CD4-positive, alpha-beta T cell treated with Interferon gamma for 1 hour (primary cell): ENCODE data around the gene RUSC1.

ENCODE experiments used
- DNase-seq: peaks from one replicate; pipeline ENCODE4 v3.0.0-alpha.2; 2020

The RUSC1 gene

DNA sequence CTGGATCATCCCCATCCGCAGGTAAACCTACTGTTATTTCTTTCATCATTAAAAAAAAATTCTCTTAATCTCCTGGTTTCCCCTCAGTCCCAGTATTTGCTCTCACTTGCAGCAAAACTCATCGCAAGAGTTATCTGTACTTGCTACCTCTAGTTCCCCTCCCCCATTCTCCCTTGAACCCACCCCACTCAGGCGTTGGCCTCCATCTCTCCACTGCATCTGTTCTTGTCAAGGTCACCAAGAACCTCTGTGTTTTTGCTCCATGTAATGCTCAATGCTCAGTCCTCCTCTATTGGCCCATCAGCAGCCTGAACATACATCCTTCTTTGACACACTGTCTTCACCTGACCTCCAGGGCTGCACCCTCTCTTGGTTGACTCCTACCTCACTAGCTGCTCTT lies 24.0 kb upstream of the RUSC1 start:
- no peak for DNase-seq

DNA sequence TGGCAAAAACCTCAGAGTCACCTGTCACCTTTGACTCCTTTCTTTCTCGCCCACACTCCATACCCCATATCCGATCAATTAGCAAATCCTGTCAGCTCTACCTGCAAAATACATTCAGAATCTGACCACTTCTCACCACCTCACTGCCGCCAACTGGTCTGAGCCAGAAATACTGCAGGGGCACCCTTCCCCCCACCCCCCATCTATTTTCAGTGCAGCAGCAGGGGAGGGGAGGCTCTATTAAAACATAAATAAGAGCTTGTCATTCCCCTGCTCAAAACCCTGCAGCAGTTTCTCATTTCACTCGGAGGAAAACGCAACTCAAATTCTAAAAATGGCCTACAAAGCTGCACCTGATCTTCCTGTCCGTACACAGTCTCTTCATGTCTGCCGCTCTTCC lies 23.3 kb upstream of the RUSC1 start:
- no peak for DNase-seq

DNA sequence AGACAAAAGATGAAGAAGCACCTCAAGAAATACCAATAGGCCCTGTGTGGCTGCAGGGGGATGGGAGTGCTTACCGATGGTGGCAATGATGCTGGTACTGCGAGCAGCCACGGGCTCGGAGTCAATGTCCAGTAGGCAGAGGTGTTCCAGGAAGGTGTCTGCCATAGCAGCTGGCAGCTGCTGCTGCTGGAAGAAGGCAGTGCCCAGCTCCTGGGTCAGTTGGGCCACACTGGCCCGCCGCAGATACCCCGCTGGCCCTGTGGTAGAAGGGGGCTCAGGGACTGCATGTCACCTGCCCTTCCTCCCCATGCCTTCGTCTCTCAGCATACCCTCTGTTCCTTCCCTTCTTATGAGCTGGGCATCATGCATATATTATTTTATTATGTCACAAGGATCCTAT lies 20.7 kb upstream of the RUSC1 start:
- DNase-seq, result no peak

DNA sequence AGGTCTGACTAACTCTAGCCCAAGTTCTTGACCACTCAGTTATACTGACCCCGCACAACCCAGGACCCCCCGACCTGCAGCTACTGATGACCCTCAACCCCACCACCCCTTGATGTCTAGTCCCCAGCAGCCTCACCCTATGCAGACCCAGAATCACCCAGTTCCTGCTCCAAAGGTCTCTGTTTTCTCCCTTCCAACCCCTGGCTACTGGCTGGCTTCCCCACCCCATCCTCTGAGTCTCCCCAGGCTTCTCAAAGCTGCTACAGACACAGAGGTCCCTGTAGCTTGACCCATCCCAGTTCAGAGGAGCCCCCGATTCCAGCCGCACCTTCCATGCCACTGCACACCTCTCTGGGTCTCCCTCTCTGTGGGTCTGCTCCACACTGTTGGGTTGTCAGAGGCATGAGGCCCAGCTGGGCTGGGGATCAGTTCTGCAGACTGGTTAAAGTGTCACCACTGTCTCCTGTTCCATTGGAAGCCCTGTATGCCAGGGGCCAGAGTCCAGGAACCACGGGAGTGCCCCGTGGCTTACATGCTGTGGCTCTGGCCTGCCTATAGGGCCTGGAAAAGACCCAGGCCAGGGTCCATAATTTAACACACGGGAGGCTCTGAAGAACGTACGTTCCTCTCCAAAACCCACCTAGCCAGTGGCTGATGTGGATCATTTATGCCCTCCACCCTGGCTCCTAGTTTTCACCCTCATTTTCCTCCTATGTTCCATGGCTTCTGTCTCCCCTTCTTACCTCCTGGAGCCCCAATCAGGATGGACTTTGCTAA lies 20.0 kb upstream of the RUSC1 start:
- no peak for DNase-seq

DNA sequence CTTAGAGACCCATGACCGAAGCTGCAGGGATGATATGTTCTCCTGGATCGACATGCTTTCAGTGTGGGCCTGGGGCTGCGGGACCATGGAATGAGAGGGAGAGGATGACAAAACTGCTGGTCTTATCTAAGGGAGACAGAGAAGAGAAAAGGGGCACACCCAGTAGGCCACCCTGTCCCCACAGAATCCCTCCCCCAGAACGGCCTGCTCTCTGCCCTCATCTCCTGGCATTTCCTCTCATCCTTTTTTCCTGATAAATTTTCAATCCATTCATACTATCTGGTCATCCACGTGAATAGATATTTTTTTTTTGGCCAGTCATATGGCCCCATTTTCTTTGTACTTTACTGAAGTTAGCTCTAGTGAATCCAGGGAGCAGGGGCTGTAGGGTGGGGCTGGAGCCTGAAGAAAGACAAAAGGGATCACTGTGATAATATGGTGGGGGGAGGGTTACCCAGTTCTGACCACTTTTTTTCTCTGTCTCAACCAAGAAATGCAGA lies 19.3 kb upstream of the RUSC1 start, which contains the start of gene PKLR:
PKLR (minus strand) TSS at position 97 of the 500 bp plus-strand sequence; CDS start at position 54, 43 bp downstream.
- no peak for DNase-seq

DNA sequence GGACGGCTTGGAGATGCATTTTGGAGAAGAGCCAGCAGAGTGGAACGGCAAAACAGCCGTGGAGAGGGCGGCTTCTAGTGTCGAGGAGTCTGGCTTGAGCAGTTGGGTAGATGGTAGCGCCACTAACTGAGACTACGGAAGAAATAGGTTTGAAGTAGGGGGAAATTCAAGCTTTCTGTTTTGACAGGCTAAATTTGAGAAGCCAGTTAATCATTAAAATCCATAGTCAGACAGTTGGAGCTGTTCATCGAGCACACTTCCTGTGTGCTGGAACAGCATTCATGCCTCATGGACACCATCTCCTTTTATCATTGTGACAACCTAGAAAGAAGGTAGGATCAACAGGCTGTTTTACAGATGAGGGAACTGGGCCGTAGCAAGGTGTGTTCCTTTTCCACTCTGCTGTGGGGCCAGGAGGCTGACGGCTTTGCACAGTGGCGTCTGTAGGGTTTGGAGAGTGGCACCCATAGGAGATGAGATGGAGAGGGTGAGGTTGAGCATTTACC lies 16.1 kb upstream of the RUSC1 start:
- no peak for DNase-seq

DNA sequence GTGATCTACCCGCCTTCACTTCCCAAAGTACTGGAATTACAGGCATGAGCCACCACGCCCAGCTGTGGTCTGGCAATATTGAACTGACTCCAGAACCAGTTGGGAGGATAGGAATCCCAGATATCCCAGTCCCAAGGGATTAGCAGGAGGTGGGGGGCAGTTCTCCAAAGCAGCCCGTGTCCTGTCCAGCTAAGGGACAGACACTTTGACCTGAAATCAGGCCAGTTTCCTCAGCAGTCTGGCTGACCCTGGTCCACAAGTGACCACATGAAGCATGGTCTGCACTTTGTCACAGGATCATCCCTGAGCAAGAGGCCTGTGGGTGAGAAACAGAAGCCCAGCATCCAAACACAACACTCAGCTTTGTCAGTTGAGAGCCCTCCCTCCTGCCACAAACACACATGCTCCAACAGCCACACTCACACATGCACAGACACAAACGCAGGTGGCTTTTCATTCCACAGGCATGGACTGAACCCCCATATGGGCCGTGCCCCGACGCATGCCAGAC lies 14.8 kb upstream of the RUSC1 start:
- DNase-seq, result no peak

DNA sequence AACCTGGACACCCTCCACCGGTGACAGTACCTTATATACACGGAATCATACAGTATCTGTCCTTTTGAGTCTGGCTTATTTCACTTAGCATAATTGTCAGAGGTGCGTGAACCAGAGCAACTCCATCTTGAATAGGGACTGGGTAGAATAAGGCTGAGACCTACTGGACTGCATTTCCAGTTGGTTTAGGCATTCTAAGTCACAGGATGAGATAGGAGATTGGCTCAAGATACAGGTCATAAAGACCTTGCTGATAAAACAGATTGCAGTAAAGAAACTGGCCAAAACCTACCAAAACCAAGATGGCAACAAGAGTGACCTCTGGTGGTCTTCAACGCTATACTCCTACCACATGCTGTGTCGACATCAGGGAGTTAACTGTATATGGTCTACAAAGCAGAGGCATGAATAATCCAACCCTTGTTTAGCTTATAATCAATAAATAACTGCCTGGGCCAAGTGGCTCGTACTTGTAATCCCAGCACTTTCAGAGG lies 13.4 kb upstream of the RUSC1 start:
- no peak for DNase-seq

DNA sequence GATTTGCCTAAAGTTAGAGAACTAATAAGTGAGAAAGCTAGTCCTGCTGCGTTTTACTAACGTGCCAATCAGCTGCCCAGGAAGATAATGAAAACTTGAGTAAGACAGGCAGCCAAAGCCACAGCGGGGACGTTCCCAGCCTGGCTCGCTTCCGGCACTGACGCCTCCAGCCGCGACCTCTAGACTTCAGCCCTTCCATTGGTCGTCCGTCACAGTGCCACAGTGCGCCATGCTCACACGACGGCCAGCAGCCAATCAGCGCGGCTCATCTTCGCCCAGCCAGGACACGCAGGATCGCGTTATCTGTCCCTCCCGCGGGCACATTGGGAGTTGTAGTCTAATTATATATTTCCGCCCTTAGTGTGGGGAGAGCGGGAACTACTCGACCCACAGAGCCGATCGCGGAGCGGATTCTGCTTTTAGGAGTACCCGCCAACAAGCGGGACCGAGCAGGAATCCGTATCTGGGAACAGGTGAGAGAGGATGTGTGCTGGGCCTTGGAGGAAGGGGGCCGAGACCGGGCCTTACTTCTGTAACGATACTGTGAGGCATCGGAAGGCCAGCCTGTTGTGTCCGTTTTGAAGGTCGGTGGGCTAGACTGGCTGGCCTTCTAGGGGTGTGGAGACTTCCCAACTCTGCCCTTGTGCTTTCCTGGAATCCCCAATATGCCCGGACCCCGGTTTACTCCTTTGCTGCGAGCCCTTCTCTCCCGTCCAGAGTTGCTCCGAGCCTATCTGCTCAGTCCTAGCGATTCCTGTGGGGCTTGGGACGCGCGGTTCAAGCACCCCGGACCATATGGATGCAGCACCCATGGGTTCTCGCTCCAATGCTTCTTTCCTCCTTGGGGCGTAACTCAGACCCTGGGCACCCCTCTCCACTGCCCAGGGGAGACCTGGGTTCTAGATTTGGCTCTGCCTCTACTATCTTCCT lies 11.9 kb upstream of the RUSC1 start, which contains the start of gene FDPS:
FDPS (plus strand) TSS at position 374 of the 930 bp plus-strand sequence. CDS start 924 bp downstream, outside the sequence.
- peak; percentile 99 for DNase-seq

DNA sequence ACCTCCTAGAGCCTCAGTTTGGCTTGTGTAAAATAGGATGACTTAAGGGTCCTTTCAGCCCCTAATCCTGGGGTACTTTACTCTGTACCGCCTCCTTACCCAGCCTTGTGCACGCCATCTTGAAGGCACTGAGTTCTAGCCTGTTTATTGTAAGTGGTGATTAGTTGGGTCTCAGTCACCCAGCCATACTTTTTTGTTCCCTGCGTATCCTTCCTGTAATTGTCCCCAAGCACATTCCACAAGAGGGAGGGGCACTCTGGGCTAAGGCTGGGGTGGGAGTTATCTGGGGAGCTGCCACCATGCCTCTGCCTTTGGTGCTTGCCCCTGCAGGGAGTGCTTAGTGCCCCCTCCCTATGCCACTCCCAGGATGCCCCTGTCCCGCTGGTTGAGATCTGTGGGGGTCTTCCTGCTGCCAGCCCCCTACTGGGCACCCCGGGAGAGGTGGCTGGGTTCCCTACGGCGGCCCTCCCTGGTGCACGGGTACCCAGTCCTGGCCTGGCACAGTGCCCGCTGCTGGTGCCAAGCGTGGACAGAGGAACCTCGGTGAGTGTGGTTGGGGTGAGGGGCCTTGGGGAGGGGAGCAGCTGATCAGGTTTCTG lies 11.2 kb upstream of the RUSC1 start:
- DNase-seq, result no peak

DNA sequence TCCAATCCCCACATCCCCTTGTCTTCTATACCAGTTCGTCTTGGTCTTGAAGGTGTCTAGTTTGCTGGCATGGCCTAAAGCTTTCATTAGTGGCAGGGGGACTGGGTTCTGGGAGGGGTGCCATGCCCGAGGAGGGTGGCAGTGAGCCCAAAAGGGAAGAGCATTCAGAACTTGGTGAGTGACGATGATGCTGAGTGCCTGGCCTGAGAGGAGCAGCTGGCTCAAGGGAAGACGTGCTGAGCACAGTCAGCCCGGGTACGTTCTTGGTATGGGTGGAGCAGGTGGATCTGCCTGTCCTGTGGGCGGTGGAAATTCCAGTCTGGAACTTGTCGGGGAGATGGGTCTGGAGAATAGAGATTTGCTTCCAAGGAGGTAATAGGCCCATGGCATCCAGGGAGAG lies 7.4 kb upstream of the RUSC1 start:
- no peak for DNase-seq

DNA sequence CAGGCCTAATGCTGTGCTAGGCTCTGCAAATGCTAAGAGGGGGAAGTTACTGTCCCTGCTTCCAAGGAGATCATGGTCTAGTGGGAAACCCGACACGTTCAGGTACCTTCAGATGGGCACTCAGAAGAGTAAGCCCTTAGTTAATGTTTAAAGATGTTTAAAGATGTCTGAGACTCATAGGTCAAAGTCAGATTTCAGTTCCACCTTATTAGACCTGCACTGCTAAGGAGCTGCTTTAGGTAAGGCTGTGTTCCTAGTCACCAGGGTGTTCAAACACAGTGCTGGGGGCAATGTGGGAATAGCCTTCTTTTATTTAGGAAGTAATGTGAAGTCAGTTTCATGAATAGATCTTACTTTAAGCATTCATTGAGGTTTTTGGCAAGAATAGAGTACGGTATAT lies 3.8 kb upstream of the RUSC1 start:
- no peak for DNase-seq

DNA sequence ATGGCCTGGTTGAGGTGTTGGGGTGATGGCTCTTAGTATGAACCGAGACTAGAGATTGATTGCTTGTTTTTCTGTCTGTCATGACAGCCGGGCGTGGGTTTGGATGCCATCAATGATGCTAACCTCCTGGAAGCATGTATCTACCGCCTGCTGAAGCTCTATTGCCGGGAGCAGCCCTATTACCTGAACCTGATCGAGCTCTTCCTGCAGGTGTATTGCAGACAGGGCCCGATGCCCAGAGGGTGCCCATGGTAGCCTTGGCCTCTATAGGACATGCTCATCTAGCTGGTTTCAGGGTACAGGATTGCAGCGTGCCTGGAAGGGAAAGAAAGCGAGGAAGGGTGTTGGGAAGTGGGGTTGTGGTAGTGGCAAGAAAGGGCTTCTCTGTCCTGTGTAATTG lies 2.6 kb upstream of the RUSC1 start:
- DNase-seq, result no peak

DNA sequence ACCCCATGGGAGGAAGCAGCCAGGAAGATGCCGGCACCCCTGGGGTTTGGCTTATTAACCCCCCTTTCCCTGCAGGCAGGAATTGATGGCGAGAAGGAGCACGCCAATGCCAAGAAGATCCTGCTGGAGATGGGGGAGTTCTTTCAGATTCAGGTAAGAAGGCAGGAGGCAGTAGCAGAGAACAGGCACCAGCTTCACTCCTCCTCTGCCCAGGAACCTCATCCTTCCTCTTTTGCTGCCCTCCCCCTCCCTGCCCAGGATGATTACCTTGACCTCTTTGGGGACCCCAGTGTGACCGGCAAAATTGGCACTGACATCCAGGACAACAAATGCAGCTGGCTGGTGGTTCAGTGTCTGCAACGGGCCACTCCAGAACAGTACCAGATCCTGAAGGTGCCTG lies 1.2 kb upstream of the RUSC1 start:
- DNase-seq, result no peak

DNA sequence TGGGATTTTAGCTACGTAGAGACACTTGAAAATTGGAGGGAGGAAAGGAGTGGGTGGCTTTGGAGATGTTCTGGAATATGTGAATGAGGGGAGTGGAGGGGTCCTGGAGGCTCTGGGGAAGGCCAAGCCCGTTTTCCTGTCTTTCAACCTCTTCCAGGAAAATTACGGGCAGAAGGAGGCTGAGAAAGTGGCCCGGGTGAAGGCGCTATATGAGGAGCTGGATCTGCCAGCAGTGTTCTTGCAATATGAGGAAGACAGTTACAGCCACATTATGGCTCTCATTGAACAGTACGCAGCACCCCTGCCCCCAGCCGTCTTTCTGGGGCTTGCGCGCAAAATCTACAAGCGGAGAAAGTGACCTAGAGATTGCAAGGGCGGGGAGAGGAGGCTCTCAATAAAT lies 442 bp upstream of the RUSC1 start:
- DNase-seq, result no peak

DNA sequence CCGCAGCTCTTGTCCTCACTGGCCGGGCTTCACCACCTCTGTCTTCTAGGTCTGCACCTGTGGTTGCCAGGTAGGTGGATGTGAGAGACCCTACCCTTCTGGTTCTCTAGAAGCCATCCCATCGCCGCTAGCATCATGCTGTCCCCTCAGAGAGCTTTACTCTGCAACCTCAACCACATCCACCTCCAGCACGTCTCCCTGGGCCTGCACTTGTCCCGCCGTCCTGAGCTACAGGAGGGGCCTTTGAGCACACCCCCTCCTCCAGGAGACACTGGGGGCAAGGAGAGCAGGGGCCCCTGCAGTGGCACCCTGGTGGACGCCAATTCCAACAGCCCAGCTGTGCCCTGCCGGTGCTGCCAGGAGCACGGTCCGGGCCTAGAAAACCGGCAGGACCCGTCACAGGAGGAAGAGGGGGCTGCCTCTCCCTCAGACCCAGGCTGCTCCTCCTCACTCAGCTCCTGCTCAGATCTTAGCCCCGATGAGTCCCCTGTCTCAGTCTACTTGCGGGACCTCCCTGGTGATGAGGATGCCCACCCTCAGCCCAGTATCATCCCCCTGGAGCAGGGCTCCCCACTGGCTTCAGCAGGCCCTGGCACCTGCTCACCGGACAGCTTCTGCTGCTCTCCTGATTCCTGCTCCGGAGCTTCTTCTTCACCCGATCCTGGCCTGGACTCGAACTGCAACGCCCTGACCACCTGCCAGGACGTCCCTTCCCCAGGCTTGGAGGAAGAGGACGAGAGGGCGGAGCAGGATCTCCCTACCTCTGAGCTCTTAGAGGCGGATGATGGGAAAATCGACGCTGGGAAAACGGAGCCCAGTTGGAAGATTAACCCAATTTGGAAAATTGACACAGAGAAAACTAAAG lies 1.2 kb downstream of the RUSC1 start:
- no peak for DNase-seq

DNA sequence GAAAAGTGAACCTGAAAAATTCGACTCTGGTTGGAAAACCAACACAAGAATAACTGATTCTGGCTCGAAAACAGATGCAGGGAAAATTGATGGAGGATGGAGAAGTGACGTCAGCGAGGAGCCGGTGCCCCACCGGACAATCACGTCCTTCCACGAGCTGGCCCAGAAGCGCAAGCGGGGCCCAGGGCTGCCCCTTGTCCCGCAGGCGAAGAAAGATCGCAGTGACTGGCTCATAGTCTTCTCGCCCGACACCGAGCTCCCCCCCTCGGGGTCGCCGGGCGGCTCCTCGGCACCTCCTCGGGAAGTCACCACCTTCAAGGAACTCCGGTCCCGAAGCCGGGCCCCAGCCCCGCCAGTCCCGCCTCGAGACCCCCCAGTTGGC lies 1.9 kb downstream of the RUSC1 start:
- no peak for DNase-seq

DNA sequence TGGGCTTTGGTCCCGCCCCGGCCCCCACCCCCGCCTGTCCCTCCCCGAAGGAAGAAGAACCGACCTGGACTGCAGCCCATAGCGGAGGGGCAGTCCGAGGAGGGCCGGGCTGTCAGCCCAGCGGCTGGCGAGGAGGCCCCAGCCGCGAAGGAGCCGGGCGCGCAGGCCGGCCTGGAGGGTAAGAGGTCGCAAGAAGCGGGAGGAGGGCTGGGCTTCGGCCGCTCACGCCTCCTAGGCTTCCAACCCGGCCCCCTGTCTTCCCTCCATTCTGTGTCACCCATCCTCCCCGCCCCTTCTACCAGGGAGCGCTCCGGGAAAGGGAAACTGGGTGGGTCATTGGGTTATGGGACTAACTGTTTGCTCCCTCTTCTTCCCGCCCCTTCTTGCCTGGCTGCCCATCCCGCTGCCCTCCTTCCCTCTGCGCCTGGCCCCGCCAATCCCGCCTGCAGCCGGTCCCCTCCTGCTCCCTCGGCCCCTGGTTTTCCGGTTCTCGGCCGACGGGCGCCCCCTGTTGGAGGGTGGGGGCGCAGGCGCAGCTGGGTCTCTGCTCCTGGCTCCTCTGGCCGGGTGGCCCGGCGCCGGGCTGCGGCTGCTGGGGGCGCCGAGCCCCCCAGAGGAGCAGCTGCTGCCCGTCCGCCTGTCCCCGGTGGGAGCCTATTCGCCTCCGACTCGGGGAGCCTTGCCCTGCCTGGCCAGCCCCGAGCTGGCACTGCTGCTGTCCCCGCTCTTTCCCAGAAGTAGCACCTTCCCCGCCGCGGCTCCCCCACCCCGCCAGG lies 2.4 kb downstream of the RUSC1 start:
- DNase-seq, result peak; percentile 78

DNA sequence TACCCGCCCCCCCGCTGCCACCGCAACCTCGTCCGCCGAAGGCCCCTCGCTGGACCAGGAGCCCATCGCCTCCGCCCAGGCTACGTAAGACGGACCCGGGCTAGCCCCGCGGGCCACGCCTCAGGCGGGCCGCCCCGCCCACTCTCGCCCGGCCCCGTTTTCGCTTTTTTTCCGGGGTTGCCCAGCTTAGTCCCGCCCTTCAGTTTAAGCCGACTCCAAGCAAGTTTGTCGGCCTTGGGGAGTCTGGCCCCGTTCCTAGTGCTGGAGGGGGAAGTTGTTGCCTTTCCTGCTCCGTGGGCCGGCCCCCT lies 3.0 kb downstream of the RUSC1 start:
- peak; percentile 79 for DNase-seq

DNA sequence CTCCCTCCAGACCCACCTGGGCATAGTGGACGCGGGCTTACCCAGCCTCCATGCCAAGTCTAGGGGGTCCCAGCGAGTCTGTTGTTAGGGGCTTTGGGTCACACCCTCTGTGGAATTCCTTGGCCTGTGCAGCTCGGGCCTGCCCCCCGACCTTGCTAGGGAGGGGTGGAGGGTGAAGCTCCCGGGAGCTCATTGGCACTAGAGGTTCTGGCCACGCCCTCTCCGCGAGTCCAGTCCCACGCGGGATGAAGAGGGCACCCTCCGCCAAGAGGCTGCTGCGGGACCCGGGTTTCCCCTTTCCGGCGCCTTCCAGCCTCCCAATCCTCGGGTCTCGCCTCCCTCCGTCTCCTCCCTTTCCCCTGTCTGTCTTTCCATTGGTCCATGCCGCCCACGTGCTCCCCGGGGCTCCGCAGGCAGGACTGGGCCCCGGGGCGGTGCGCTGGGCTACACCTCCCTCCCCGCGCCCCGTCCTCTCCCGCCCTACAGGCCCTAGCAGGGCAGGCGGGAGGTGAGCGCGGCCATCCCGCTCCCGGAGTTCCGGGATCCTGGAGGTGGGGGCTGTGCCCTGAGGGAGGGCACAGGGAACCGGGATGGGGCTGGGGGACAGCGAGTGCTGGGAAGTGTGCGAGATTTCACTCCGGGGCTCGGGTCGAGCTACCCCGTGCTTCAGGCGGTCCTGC lies 3.5 kb downstream of the RUSC1 start:
- peak; percentile 88 for DNase-seq
